Osteoblast (primary cell): ENCODE data around the gene ANKS1B. TPM values are rescaled to one million over a fixed set of nuclear protein-coding genes. Genes with fewer than 3 reads are reported as not detected.
A peak's percentile ranks its signal among the peaks of the same experiment; 100 is the strongest.

Source experiments
- DNase-seq: peaks from one replicate; pipeline ENCODE4 v3.0.0; 2011; ENCODE audit warnings: low spot score, mixed read lengths; ENCODE audit not compliant: insufficient read length; ENCODE audit errors: missing footprints
- H2AFZ ChIP-seq: 2 replicates; pipeline ENCODE4 v1.6.0; 2011; ENCODE audit warnings: mild to moderate bottlenecking, low read length
- H3K27ac ChIP-seq: 2 replicates; pipeline ENCODE4 v1.5.1; 2011; ENCODE audit warnings: mild to moderate bottlenecking, low read depth, low read length, moderate library complexity
- H3K27me3 ChIP-seq: 2 replicates; pipeline ENCODE4 v1.6.0; 2012; ENCODE audit warnings: mild to moderate bottlenecking, control low read depth, inconsistent platforms, low read length, moderate library complexity; ENCODE audit not compliant: insufficient read depth
- H3K36me3 ChIP-seq: 2 replicates; pipeline ENCODE4 v1.5.1; 2011; ENCODE audit warnings: mild to moderate bottlenecking, low read length, control low read depth, moderate library complexity; ENCODE audit not compliant: insufficient read depth
- H3K4me1 ChIP-seq: 2 replicates; pipeline ENCODE4 v1.5.1; 2011; ENCODE audit warnings: mild to moderate bottlenecking, low read length, control low read depth, moderate library complexity; ENCODE audit not compliant: insufficient read depth
- H3K4me2 ChIP-seq: 2 replicates; pipeline ENCODE4 v1.6.0; 2011; ENCODE audit warnings: mild to moderate bottlenecking, low read length; ENCODE audit not compliant: insufficient read depth
- H3K4me3 ChIP-seq: fragments of 200-600 bp; sonication (generic); 3 replicates; pipeline ENCODE4 v1.5.1; 2012; ENCODE audit warnings: mild to moderate bottlenecking, low read length, inconsistent platforms; ENCODE audit not compliant: insufficient read depth
- H3K79me2 ChIP-seq: 2 replicates; pipeline ENCODE4 v1.6.0; 2012; ENCODE audit warnings: mild to moderate bottlenecking, low read length, control low read depth, inconsistent platforms; ENCODE audit not compliant: insufficient read depth
- H3K9me3 ChIP-seq: 2 replicates; pipeline ENCODE4 v1.5.1; 2011; ENCODE audit warnings: low read depth, low read length, control low read depth
- H4K20me1 ChIP-seq: 2 replicates; pipeline ENCODE4 v1.6.0; 2012; ENCODE audit warnings: mild to moderate bottlenecking, low read length, control low read depth; ENCODE audit not compliant: insufficient read depth
- total RNA-seq: library from RNA; depleted of rRNA; stranded (reverse); fragments of >200 nt; gene quantifications from 2 replicates; pipeline ENCODE4 v1.2.3, GENCODE V29; 2012
- TF ChIP-seq, protein P1 (sequence below): IDR thresholded peaks from 2 replicates; pipeline ENCODE4 v1.5.1; 2011; ENCODE audit warnings: mild to moderate bottlenecking, low read depth, low read length, moderate library complexity; ENCODE audit errors: extremely low read depth

The ANKS1B gene
- total RNA-seq, 1 donor, result 2.2 TPM

DNA sequence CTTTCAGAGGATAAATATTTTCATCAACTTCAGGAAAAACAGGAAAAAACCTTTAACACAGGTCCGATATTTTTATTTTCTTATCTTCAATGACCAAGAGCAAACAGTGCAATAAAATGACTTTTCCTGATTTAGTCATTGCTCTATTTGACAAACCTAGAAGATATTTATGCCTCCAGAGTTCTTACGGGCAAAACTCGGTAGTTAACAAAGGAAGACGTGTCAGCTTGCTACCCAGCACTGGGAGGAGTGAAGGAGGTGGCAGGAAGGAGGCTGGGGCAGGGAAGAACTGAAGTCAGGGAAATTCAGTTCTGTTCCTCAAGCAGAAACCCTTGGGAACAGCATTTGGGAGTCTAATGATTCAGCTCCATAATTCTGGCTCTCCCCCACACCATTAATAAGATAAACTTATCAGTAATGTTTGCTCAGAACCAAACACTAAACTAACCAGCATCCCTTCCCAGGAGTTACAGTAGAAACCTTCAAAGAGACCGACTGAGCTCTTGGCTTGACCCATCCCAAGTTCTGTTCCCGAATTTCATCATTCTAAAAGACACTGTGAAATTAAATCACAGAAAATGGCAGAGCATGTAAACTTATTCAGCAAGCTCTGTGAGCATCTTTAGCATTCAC lies 1176.4 kb downstream of the ANKS1B start:
- Histone ChIP-seq H2AFZ (no peak overlapping the region), H3K36me3 (no peaks in the 10 kb centered on the region)
- TF ChIP-seq, protein P1, sequence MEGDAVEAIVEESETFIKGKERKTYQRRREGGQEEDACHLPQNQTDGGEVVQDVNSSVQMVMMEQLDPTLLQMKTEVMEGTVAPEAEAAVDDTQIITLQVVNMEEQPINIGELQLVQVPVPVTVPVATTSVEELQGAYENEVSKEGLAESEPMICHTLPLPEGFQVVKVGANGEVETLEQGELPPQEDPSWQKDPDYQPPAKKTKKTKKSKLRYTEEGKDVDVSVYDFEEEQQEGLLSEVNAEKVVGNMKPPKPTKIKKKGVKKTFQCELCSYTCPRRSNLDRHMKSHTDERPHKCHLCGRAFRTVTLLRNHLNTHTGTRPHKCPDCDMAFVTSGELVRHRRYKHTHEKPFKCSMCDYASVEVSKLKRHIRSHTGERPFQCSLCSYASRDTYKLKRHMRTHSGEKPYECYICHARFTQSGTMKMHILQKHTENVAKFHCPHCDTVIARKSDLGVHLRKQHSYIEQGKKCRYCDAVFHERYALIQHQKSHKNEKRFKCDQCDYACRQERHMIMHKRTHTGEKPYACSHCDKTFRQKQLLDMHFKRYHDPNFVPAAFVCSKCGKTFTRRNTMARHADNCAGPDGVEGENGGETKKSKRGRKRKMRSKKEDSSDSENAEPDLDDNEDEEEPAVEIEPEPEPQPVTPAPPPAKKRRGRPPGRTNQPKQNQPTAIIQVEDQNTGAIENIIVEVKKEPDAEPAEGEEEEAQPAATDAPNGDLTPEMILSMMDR, result no peak

DNA sequence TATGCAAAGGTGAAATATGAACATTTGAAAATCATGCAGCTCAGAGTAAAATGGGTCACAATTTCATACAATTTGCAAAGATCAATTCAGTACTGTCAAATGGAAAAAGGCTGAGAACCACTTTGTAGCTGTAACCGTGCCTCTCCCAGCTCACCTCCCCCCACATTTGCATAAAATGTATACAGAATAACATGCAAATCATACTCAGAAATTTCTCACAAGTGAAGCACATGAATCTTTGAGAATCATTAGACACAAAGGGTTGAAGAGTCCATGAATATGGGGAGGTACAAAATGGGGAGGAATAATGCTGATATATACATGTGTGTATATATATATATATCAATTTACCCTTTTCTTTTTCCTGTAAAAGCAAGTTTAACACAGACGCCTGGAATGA lies 1177.5 kb downstream of the ANKS1B start:
- Histone ChIP-seq H3K27me3 (no peaks in the 10 kb centered on the region), H3K4me3 (no peak overlapping the region), H3K79me2 (no peaks in the 10 kb centered on the region), H4K20me1 (no peaks in the 10 kb centered on the region), H3K36me3 (no peaks in the 10 kb centered on the region), H3K4me1 (no peaks in the 10 kb centered on the region), H3K27ac (no peak overlapping the region), H2AFZ (no peak overlapping the region), H3K4me2 (no peak overlapping the region), H3K9me3 (no peaks in the 10 kb centered on the region)
- TF ChIP-seq, protein P1, result no peak
- DNase-seq, result peak; percentile 4

More for the DNA sequence above, 1176.4 kb downstream of the ANKS1B start:
- H3K4me2 ChIP-seq, result no peak overlapping the region
- H3K27me3 ChIP-seq, result no peaks in the 10 kb centered on the region
- H4K20me1 ChIP-seq, result no peaks in the 10 kb centered on the region
- H3K9me3 ChIP-seq, result no peaks in the 10 kb centered on the region
- no peak overlapping the region for H3K27ac ChIP-seq
- H3K79me2 ChIP-seq, result no peaks in the 10 kb centered on the region
- H3K4me3 ChIP-seq, result no peak overlapping the region
- no peak for DNase-seq
- no peaks in the 10 kb centered on the region for H3K4me1 ChIP-seq

DNA sequence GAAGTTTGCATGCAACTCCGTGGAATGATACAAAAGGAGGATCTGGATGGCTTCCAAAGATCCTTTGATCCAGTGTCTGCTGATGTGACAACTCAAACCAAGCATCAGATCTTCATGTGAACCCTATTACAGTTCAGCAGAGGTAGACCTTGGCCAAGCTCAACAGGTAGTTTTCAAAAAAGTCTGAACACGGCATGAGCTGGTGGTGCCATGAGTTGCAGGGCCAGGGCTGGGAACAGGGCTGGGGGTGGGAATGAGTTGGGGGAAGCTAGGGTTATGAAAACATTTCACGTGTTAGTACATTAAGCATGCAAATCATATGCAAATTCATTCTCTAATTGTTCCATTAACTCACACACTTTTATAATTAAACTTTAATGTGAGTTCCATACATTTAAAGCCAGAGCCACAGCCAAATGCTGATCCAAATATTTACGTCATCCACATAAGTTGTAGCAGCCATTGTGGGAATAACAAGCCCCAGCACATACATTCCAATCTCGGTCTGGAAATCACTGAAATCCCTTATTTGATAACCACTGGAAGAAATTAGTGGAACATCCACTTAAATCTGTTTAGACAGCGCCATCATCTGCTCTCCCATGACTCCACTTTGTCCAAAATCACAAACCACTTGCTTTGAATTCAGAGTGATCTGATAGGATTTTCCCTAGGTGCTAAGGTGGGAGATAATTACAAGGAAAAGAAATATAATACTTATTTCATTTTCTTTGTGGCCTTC lies 1181.1 kb downstream of the ANKS1B start:
- Histone ChIP-seq H3K36me3 (no peaks in the 10 kb centered on the region), H3K9me3 (no peaks in the 10 kb centered on the region), H3K79me2 (no peaks in the 10 kb centered on the region), H3K27me3 (no peaks in the 10 kb centered on the region), H4K20me1 (no peaks in the 10 kb centered on the region), H2AFZ (no peak overlapping the region), H3K4me2 (no peak overlapping the region), H3K4me3 (no peak overlapping the region), H3K4me1 (no peaks in the 10 kb centered on the region), H3K27ac (no peak overlapping the region)
- no peak for DNase-seq
- TF ChIP-seq, protein P1, result peak; percentile 22

DNA sequence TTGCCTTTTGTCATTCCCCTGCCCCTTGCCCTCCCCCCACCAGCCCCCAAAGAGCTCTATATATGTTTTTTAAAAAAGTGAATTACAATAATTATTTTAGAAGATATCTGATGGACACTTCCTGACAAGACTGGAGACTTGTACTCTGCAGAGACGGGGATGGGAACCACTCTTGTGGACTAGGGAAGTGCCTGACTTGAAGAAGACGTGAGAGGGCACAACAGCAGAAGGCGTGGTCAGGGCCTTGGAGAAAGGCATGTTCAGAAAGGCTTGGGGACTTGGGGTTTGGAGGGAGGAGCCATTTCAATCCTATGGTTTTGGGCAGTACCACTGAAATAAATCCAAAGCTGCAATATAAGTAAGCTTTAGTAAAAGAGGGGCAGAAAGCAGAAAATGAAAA lies 1184.9 kb downstream of the ANKS1B start:
- TF ChIP-seq, protein P1, result no peak
- Histone ChIP-seq H3K27me3 (no peaks in the 10 kb centered on the region), H3K9me3 (no peaks in the 10 kb centered on the region)

More for the DNA sequence above, 1184.9 kb downstream of the ANKS1B start:
- H4K20me1 ChIP-seq, result no peaks in the 10 kb centered on the region
- H3K4me2 ChIP-seq, result no peak overlapping the region
- H3K4me1 ChIP-seq, result no peaks in the 10 kb centered on the region
- H3K36me3 ChIP-seq, result no peaks in the 10 kb centered on the region
- H3K79me2 ChIP-seq, result no peaks in the 10 kb centered on the region
- no peak for DNase-seq
- no peak overlapping the region for H3K4me3 ChIP-seq
- H2AFZ ChIP-seq, result no peak overlapping the region
- H3K27ac ChIP-seq, result no peak overlapping the region
